Measurements from ENCODE around the gene CCL23.
"Not testable (repeated sequence)": the region's sequence is repeated elsewhere in the genome, so short reads cannot be mapped to it uniquely, and the experiment has no call there.

The CCL23 gene

GRCh38 chr17:36017799-36018198 lies at the start of gene CCL23:
TSS of gene CCL23 (minus strand) at chr17:36017972. CDS start at chr17:36017897, 75 bp downstream.
- DNase-seq: no peak

- no peak for DNase-seq
Observed at GRCh38 chr17:36066365-36066985, 48.7 kb upstream of the CCL23 start.

- DNase-seq: no peak
Observed at GRCh38 chr17:36063786-36064541, 46.2 kb upstream of the CCL23 start, which contains the start of gene CCL18. TSS of gene CCL18 (plus strand) at chr17:36064272. CDS start at chr17:36064343, 71 bp downstream.

GRCh38 chr17:36060816-36061215 lies 43.0 kb upstream of the CCL23 start:
- DNase-seq: no peak

GRCh38 chr17:36059406-36059805 lies 41.6 kb upstream of the CCL23 start:
- DNase-seq: no peak

GRCh38 chr17:36057911-36058310 lies 40.1 kb upstream of the CCL23 start:
- DNase-seq: no peak

- no peak for DNase-seq
Observed at GRCh38 chr17:36055921-36056520, 38.2 kb upstream of the CCL23 start.

- DNase-seq: no peak
Observed at GRCh38 chr17:36055171-36055570, 37.4 kb upstream of the CCL23 start.

GRCh38 chr17:36049643-36050042 lies 31.9 kb upstream of the CCL23 start:
- no peak for DNase-seq

GRCh38 chr17:36048066-36048465 lies 30.3 kb upstream of the CCL23 start:
- no peak for DNase-seq

GRCh38 chr17:36036235-36036634 lies 18.5 kb upstream of the CCL23 start:
- DNase-seq: no peak

GRCh38 chr17:36034127-36034526 lies 16.4 kb upstream of the CCL23 start:
- no peak for DNase-seq

- DNase-seq: no peak
Observed at GRCh38 chr17:36030956-36031355, 13.2 kb upstream of the CCL23 start.

- DNase-seq: no peak
Observed at GRCh38 chr17:36027761-36028160, 10.0 kb upstream of the CCL23 start.

- no peak for DNase-seq
Observed at GRCh38 chr17:36024106-36024869, 6.5 kb upstream of the CCL23 start.

GRCh38 chr17:36019423-36019822 lies 1.7 kb upstream of the CCL23 start:
- no peak for DNase-seq

- no peak for DNase-seq
Observed at GRCh38 chr17:36016555-36016954, 1.2 kb downstream of the CCL23 start.

GRCh38 chr17:36015895-36016294 lies 1.9 kb downstream of the CCL23 start:
- DNase-seq: not testable (repeated sequence)

GRCh38 chr17:36014946-36015345 lies 2.8 kb downstream of the CCL23 start:
- DNase-seq: no peak

- no peak for DNase-seq
Observed at GRCh38 chr17:36011201-36011600, 6.6 kb downstream of the CCL23 start.

- DNase-seq: no peak
Observed at GRCh38 chr17:36008998-36009665, 8.6 kb downstream of the CCL23 start.

- no peak for DNase-seq
Observed at GRCh38 chr17:36004594-36005108, 13.1 kb downstream of the CCL23 start.
